HEK293T (cell line): ENCODE results near the gene NETO2.

Source experiments
- ARNT ChIP-seq: fragments of 450-650 bp; IDR thresholded peaks from 2 replicates; pipeline ENCODE4 v1.6.1; 2017; ENCODE audit warnings: mild to moderate bottlenecking
- BHLHE40 ChIP-seq: fragments of 450-650 bp; IDR thresholded peaks from 2 replicates; pipeline ENCODE4 v1.6.1; 2016; ENCODE audit warnings: mild to moderate bottlenecking, moderate library complexity, borderline replicate concordance
- CTBP1 ChIP-seq: fragments of 450-650 bp; IDR thresholded peaks from 2 replicates; pipeline ENCODE4 v1.6.1; 2016; ENCODE audit warnings: borderline replicate concordance
- ELF4 ChIP-seq: fragments of 450-650 bp; IDR thresholded peaks from 2 replicates; pipeline ENCODE4 v1.6.1; 2017; ENCODE audit warnings: antibody characterized with exemption
- FOXK2 ChIP-seq: fragments of 450-650 bp; IDR thresholded peaks from 2 replicates; pipeline ENCODE4 v1.6.1; 2016; ENCODE audit warnings: mild to moderate bottlenecking
- FOXM1 ChIP-seq: fragments of 450-650 bp; IDR thresholded peaks from 2 replicates; pipeline ENCODE4 v1.6.1; 2017; ENCODE audit warnings: mild to moderate bottlenecking, borderline replicate concordance
- L3MBTL2 ChIP-seq: fragments of 450-650 bp; conservative IDR thresholded peaks from 2 replicates; pipeline ENCODE4 v1.6.1; 2016; ENCODE audit warnings: mild to moderate bottlenecking
- PKNOX1 ChIP-seq: fragments of 450-650 bp; IDR thresholded peaks from 2 replicates; pipeline ENCODE4 v1.6.1; 2016
- SP1 ChIP-seq: fragments of 450-650 bp; IDR thresholded peaks from 2 replicates; pipeline ENCODE4 v1.6.1; 2017
- TARDBP ChIP-seq: fragments of 450-650 bp; IDR thresholded peaks from 2 replicates; pipeline ENCODE4 v1.6.1; 2016

DNA sequence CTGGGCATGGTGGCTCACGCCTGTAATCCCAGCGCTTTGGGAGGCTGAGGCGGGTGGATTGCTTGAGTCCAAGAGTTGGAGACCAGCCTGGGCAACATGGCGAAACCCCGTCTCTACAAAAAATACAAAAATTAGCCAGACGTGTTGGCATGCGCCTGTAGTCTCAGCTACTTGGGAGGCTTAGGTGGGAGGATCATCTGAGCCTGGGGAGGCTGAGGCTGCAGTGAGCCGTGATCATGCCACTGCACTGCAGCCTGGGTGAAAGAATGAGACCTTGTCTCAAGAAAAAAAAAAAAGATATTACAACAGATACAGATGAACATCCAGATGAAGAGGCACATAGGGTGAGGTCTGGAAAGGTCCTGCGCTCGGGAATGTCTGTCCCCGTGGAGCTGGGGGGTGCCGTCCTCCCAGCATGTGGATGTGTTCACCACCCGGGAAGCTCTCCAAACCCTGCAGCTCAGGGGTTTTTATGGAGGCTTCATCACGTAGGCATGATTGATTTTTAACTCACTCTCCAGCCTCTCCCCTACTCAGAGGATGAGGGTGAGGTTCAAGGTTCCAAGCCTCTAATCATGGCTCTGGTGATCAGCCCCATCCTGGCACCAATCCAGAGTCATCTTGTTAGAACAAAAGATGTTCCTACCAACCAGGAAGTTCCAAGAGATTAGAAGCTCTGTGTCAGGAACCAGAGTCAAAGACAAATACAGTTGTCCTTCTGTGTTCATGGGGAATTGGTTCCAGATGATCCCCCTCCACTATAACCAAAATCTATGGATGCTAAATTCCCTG, 85.3 kb downstream of the NETO2 start:
- TF ChIP-seq ELF4 (no peak), FOXK2 (no peak), L3MBTL2 (no peak), SP1 (no peak), ARNT (no peak), PKNOX1 (no peak), FOXM1 (no peak), TARDBP (no peak), CTBP1 (no peak), BHLHE40 (no peak)
